HepG2 (cell line): Measurements from ENCODE around the gene HIF3A. TPM values are rescaled to one million over a fixed set of nuclear protein-coding genes. Genes with fewer than 3 reads are reported as not detected.

ENCODE experiments used
- ATAC-seq: fragments of 200-7000 bp; cut with Tn5 transposase; 3 replicates; pipeline ENCODE4 v1.9.1; 2020; ENCODE audit warnings: mild to moderate bottlenecking, moderate library complexity
- BruUV-seq: library from RNA; stranded (reverse); fragments of 400-500 nt; replicated peaks from 2 replicates; lab custom pipeline; 2021; lab: Mats Ljungman, UMichigan
- CTCF ChIA-PET: fragments of 300-600 bp; formaldehyde crosslinking; extraction: SDS; loops from one replicate; lab custom pipeline; 2021; ENCODE audit warnings: low total read pairs, inconsistent platforms, low intra/inter-chr PET ratio; lab: Yijun Ruan, JAX
- POLR2A ChIA-PET: fragments of 350-600 bp; sonication (Branson Sonifier 250); formaldehyde crosslinking; loops from one replicate; lab custom pipeline; 2020; ENCODE audit warnings: antibody characterized with exemption, inconsistent platforms; lab: Yijun Ruan, JAX
- DNase-seq: peaks from one replicate; pipeline ENCODE4 v3.0.0-alpha.2; 2015; ENCODE audit warnings: low spot score
- FAIRE-seq: peaks from 3 replicates; lab custom pipeline; 2011; peaks lifted over from hg19 to GRCh38; lab: Jason Lieb, UNC
- H2AFZ ChIP-seq: one replicate; pipeline ENCODE4 v1.6.1; 2011; ENCODE audit warnings: low read length, inconsistent platforms
- H3K27ac ChIP-seq: fragments of 300-600 bp; 3 replicates; pipeline ENCODE4 v1.8.0; 2011; ENCODE audit warnings: mixed run types, mild to moderate bottlenecking, mixed read lengths, low read length, inconsistent platforms; ENCODE audit not compliant: insufficient read depth; ENCODE audit errors: extremely low read length
- H3K27me3 ChIP-seq, 2 experiments: fragments of 200-600 bp in 1 of 2; 2 replicates in 1 of 2; 3 replicates in 1 of 2; pipeline versions ENCODE4 v1.6.0 to v1.8.0; 2011; ENCODE audit warnings: low read length in 2 of 2, mild to moderate bottlenecking in 2 of 2, moderate library complexity in 2 of 2, inconsistent platforms in 1 of 2; ENCODE audit not compliant: insufficient read depth in 2 of 2, control insufficient read depth in 1 of 2
- H3K36me3 ChIP-seq, 2 experiments: fragments of 200-600 bp in 1 of 2; replicated peaks in 1 of 2; 2 replicates in 1 of 2; 3 replicates in 1 of 2; pipeline versions ENCODE4 v1.5.1 to v1.8.0; 2011; ENCODE audit warnings: low read length in 2 of 2, inconsistent platforms in 1 of 2; ENCODE audit not compliant: insufficient read depth in 2 of 2, control insufficient read depth in 1 of 2
- H3K4me1 ChIP-seq: 2 replicates; pipeline ENCODE4 v1.5.1; 2012; ENCODE audit warnings: low read length, inconsistent platforms; ENCODE audit not compliant: insufficient read depth
- H3K4me2 ChIP-seq: 2 replicates; pipeline ENCODE4 v1.6.0; 2011; ENCODE audit warnings: low read depth, low read length, inconsistent platforms
- H3K4me3 ChIP-seq, 3 experiments: fragments of 200-600 bp in 1 of 3; sonication (generic), shearing (Covaris generic) in 1 of 3; replicated peaks in 1 of 3; 2 replicates each; pipeline ENCODE4 v1.5.1; 2011 to 2016; ENCODE audit warnings: low read length in 3 of 3, inconsistent platforms in 2 of 3, low read depth in 2 of 3, mild to moderate bottlenecking in 2 of 3, control low read depth in 1 of 3, mixed read lengths in 1 of 3; ENCODE audit not compliant: insufficient read depth in 1 of 3
- H3K79me2 ChIP-seq: one replicate; pipeline ENCODE4 v1.6.1; 2011; ENCODE audit warnings: low read length, inconsistent platforms; ENCODE audit not compliant: insufficient read depth
- H3K9ac ChIP-seq: 2 replicates; pipeline ENCODE4 v1.6.0; 2011; ENCODE audit warnings: mild to moderate bottlenecking, low read depth, low read length, inconsistent platforms; ENCODE audit not compliant: insufficient read depth
- H3K9me3 ChIP-seq: 2 replicates; pipeline ENCODE4 v1.5.1; 2012; ENCODE audit warnings: mild to moderate bottlenecking, low read length
- H4K20me1 ChIP-seq: 2 replicates; pipeline ENCODE4 v1.6.0; 2011; ENCODE audit warnings: inconsistent platforms, mild to moderate bottlenecking, low read length, moderate library complexity; ENCODE audit not compliant: insufficient read depth
- CCAR2 ChIP-seq: fragments of 200-400 bp; formaldehyde crosslinking; optimal IDR thresholded peaks from 2 replicates; pipeline ENCODE3; 2018; ENCODE audit warnings: low read depth, mild to moderate bottlenecking, low read length, moderate library complexity
- CEBPZ ChIP-seq: IDR thresholded peaks from 2 replicates; pipeline ENCODE4 v1.6.1; 2012; ENCODE audit warnings: low read length, improper control_type of control experiment
- KMT2A ChIP-seq: sonication (generic); formaldehyde crosslinking; IDR thresholded peaks from 2 replicates; pipeline ENCODE4 v1.4.0; 2020; ENCODE audit warnings: missing genetic modification reagents
- TOE1 ChIP-seq: sonication (generic); formaldehyde crosslinking; IDR thresholded peaks from 2 replicates; pipeline ENCODE4 v1.4.0; 2020; ENCODE audit warnings: mild to moderate bottlenecking, missing genetic modification reagents
- ZBTB14 ChIP-seq: sonication (generic); formaldehyde crosslinking; IDR thresholded peaks from 2 replicates; pipeline ENCODE4 v1.4.0; 2020; ENCODE audit warnings: missing genetic modification reagents
- ZNF329 ChIP-seq: sonication (generic); formaldehyde crosslinking; IDR thresholded peaks from 2 replicates; pipeline ENCODE4 v1.9.0; 2021; ENCODE audit warnings: low read depth, mild to moderate bottlenecking, missing genetic modification reagents
- ZSCAN20 ChIP-seq: sonication (generic); formaldehyde crosslinking; IDR thresholded peaks from 2 replicates; pipeline ENCODE4 v1.4.0; 2020; ENCODE audit warnings: missing genetic modification reagents, mild to moderate bottlenecking, borderline replicate concordance
- WGBS: methylation state at CpG from one replicate; pipeline ENCODE4 v1.1.6; 2017; ENCODE audit warnings: low lambda C conversion rate; 5-methylcytosine and 5-hydroxymethylcytosine counted together
- in situ Hi-C: cut with HindIII; loops from 2 replicates; pipeline ENCODE4 v1.10.0; 2017; ENCODE audit warnings: low pct_unique_long_range_greater_than_20kb; ENCODE audit not compliant: extremely low pct_ligation_motif_present
- intact Hi-C: fragments of 100-400 bp; cut with micrococcal nuclease; formaldehyde crosslinking; loops from one replicate; pipeline ENCODE4 v1.10.0; 2022; ENCODE audit not compliant: unreplicated experiment
- polyA plus RNA-seq, 8 experiments: library from polyadenylated mRNA; depleted of rRNA in 3 of 8; stranded (reverse) in 7 of 8; unstranded in 1 of 8; fragments of >200 nt; fragmentation: Illumina TruSeq in 4 of 8; extraction: Trizol in 4 of 8; gene quantifications; 2 replicates each; pipeline versions ENCODE4 v1.2.1 to v1.2.3, GENCODE V29; 2011 to 2016; ENCODE audit warnings: low read depth in 4 of 8, missing spikeins in 1 of 8, mixed read lengths in 1 of 8; ENCODE audit not compliant: insufficient read depth in 1 of 8
- total RNA-seq, 5 experiments: library from RNA; depleted of rRNA; stranded (reverse); fragments of >200 nt; fragmentation: Illumina TruSeq; extraction: Trizol; gene quantifications; 2 replicates each; pipeline ENCODE4 v1.2.3, GENCODE V29; 2016; ENCODE audit warnings: low read depth in 1 of 5

Gene HIF3A
- total and polyA plus RNA-seq, 2 of the 13 experiments (the other 11 are each of a cell fraction or from before 2014, with no cell fraction given) = 0.09 to 0.22 TPM

- Histone ChIP-seq H3K79me2 (peaks cover 11% of the 10 kb centered on the region), H3K36me3 (peaks cover 13 to 56% of the 10 kb centered on the region in 2 experiments), H3K27me3 (no peaks in the 10 kb centered on the region), H4K20me1 (no peaks in the 10 kb centered on the region), H3K27ac (peak overlapping the region; percentile 67), H3K4me2 (peak overlapping the region; percentile 55), H3K9me3 (no peaks in the 10 kb centered on the region), H3K9ac (0 out of 2 replicates have a peak overlapping the region, but pooled peaks have one; percentile 44), H3K4me1 (peaks cover 57% of the 10 kb centered on the region), H3K4me3 (peak overlapping the region in 1 of 3 experiments; percentile 23; a peak in 1 of 6 replicates), H2AFZ (no peak overlapping the region)
- TF ChIP-seq ZNF329 (CRISPR knock-in tag) (no peak), ZBTB14 (CRISPR knock-in tag) (0 out of 2 replicates have a peak, but pooled peaks have one; percentile 8)
- ATAC-seq (no peak), DNase-seq (no peak), FAIRE-seq (no peak)
- 95% methylated on average over 9 of the region's 9 CpGs for WGBS
- ChIA-PET CTCF (no interaction called here), POLR2A (interaction anchor here (0.6 to 1.2 kb wide), 3 partner anchors 9 to 56 kb away, joined by 4 to 5 read pairs (median 4); partner anchors contain the start of gene PPP5C)
- intact Hi-C loops (no loop called here), in situ Hi-C loops (no loop called here)
- no TSS peak for BruUV-seq
Observed at GRCh38 chr19:46356149-46357055, 59.6 kb downstream of the HIF3A start.

- H3K27me3 ChIP-seq = no peaks in the 10 kb centered on the region
- H3K4me2 ChIP-seq = no peak overlapping the region
- POLR2A ChIA-PET = no interaction called here
- H3K36me3 ChIP-seq = peaks cover 11 to 50% of the 10 kb centered on the region in 2 experiments
- DNase-seq = no peak
- WGBS = 94% methylated on average over 7 of the region's 7 CpGs
- no peak for ATAC-seq
- CTCF ChIA-PET = no interaction called here
- H3K27ac ChIP-seq = no peak overlapping the region
- no peak overlapping the region for H3K4me3 ChIP-seq
- peaks cover 47% of the 10 kb centered on the region for H3K4me1 ChIP-seq
- peaks cover 6% of the 10 kb centered on the region for H3K79me2 ChIP-seq
- TF ChIP-seq CEBPZ (no peak), CCAR2 (no peak), ZSCAN20 (CRISPR knock-in tag) (no peak), TOE1 (CRISPR knock-in tag) (no peak), KMT2A (CRISPR knock-in tag) (no peak)
- H2AFZ ChIP-seq = no peak overlapping the region
- intact Hi-C loops = no loop called here
- no peak overlapping the region for H3K9ac ChIP-seq
- no peaks in the 10 kb centered on the region for H4K20me1 ChIP-seq
- in situ Hi-C loops = no loop called here
- no TSS peak for BruUV-seq
- H3K9me3 ChIP-seq = no peaks in the 10 kb centered on the region
- FAIRE-seq = no peak
Observed at GRCh38 chr19:46357846-46358583, 61.2 kb downstream of the HIF3A start.
